Prostate gland (tissue), 2 donors: ENCODE measurements around the gene ANKS4B. TPM values are rescaled to one million over a fixed set of nuclear protein-coding genes. Genes with fewer than 3 reads are reported as not detected.

ENCODE experiments used
- DNase-seq: peaks from one replicate; pipeline ENCODE4 v3.0.0-alpha.2; 2019; ENCODE audit warnings: low spot score
- H3K27ac ChIP-seq, 2 donors: fragments of 200-600 bp; sonication (generic); 2 replicates each; pipeline ENCODE4 v1.5.1; 2017 to 2019
- H3K27me3 ChIP-seq: fragments of 200-600 bp; sonication (generic); replicated peaks from 2 replicates; pipeline ENCODE4 v1.5.1; 2019; ENCODE audit not compliant: insufficient read depth
- H3K36me3 ChIP-seq, 2 donors: fragments of 200-600 bp; sonication (generic); 1 replicate in 1 of 2; 2 replicates in 1 of 2; pipeline versions ENCODE4 v1.5.1 to v1.8.1; 2017 to 2019
- H3K4me1 ChIP-seq: fragments of 200-600 bp; sonication (generic); replicated peaks from 2 replicates; pipeline ENCODE4 v1.5.1; 2019
- H3K4me3 ChIP-seq, 2 donors: fragments of 200-600 bp; sonication (generic); 2 replicates each; pipeline ENCODE4 v1.5.1; 2017 to 2019
- H3K9me3 ChIP-seq: fragments of 200-600 bp; sonication (generic); 2 replicates; pipeline ENCODE4 v1.5.1; 2017
- POLR2A ChIP-seq: fragments of 450-650 bp; IDR thresholded peaks from one replicate; pipeline ENCODE4 v1.6.1; 2016; ENCODE audit warnings: antibody characterized with exemption, mild to moderate bottlenecking
- POLR2AphosphoS5 ChIP-seq: sonication (generic); formaldehyde crosslinking; IDR thresholded peaks from one replicate; pipeline ENCODE4 v1.6.1; 2017; ENCODE audit warnings: antibody characterized with exemption
- WGBS: methylation state at CpG from one replicate; pipeline ENCODE4 v1.1.5; 2018; 5-methylcytosine and 5-hydroxymethylcytosine counted together
- intact Hi-C: fragments of 100-400 bp; cut with DNase I; formaldehyde crosslinking; loops from one replicate; pipeline ENCODE4 v1.14.2; 2022
- total RNA-seq, 2 donors: library from RNA; depleted of rRNA; stranded (reverse); fragments of >200 nt; gene quantifications; one replicate each; pipeline ENCODE4 v1.1.0, GENCODE V29; 2016
- TF ChIP-seq, protein P1 (sequence below), 4 experiments: fragments of 200-600 bp in 2 of 4; fragments of 450-650 bp in 2 of 4; sonication (generic) in 2 of 4; IDR thresholded peaks; 1 replicate in 3 of 4; 2 replicates in 1 of 4; pipeline ENCODE4 v1.5.1; 2016 to 2019; ENCODE audit warnings: antibody characterized with exemption in 4 of 4, mild to moderate bottlenecking in 2 of 4, moderate library complexity in 2 of 4

The ANKS4B gene
- not detected for total RNA-seq

- H3K36me3 ChIP-seq = no peaks in the 10 kb centered on the region
- H3K27ac ChIP-seq = no peak within 1 kb of the TSS
- H3K4me3 ChIP-seq = no peak within 1 kb of the TSS
- H3K9me3 ChIP-seq = no peaks in the 10 kb centered on the region
- no peak for DNase-seq
- no peaks in the 10 kb centered on the region for H3K27me3 ChIP-seq
- intact Hi-C loops = no loop called here
- TF ChIP-seq POLR2A (no peak), POLR2AphosphoS5 (no peak)
- TF ChIP-seq, protein P1, sequence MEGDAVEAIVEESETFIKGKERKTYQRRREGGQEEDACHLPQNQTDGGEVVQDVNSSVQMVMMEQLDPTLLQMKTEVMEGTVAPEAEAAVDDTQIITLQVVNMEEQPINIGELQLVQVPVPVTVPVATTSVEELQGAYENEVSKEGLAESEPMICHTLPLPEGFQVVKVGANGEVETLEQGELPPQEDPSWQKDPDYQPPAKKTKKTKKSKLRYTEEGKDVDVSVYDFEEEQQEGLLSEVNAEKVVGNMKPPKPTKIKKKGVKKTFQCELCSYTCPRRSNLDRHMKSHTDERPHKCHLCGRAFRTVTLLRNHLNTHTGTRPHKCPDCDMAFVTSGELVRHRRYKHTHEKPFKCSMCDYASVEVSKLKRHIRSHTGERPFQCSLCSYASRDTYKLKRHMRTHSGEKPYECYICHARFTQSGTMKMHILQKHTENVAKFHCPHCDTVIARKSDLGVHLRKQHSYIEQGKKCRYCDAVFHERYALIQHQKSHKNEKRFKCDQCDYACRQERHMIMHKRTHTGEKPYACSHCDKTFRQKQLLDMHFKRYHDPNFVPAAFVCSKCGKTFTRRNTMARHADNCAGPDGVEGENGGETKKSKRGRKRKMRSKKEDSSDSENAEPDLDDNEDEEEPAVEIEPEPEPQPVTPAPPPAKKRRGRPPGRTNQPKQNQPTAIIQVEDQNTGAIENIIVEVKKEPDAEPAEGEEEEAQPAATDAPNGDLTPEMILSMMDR (IDR thresholded peaks at IDR 0.05) = no peak
- no peaks in the 10 kb centered on the region for H3K4me1 ChIP-seq
- WGBS = 73% methylated on average over 11 of the region's 11 CpGs
Observed at GRCh38 chr16:21233521-21234150, at the start of gene ANKS4B. Gene ANKS4B, plus strand, starts transcription at chr16:21233699. Its CDS starts 39 bp downstream, at chr16:21233738.

DNA sequence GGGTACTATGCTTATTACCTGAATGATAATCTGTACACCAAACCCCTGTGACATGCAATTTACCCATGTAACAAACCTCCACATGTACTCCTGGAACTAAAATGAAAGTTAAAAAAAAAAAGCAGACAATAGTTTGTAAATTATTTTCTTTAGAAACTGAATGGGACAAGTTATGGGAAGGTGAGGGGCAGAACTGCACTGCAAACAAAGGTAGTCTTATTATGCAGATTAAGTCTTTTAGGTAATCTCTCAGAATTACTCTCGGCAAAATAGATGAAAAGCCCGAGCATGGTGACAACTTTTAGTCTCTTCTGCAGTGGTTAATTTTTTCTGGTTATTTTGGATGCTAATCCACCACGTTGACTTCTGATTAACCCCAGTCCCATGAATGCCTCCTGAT, 49.5 kb upstream of the ANKS4B start:
- Histone ChIP-seq H3K27ac (no peak overlapping the region), H3K27me3 (no peaks in the 10 kb centered on the region), H3K9me3 (no peaks in the 10 kb centered on the region), H3K36me3 (no peaks in the 10 kb centered on the region), H3K4me1 (no peaks in the 10 kb centered on the region), H3K4me3 (no peak overlapping the region)
- 90% methylated on average over 3 of the region's 3 CpGs for WGBS
- TF ChIP-seq, protein P1 (IDR thresholded peaks at IDR 0.05) = no peak
- no peak for TF ChIP-seq POLR2A
- no peak for TF ChIP-seq POLR2AphosphoS5
- no peak for DNase-seq
- intact Hi-C loops = loop anchor here (10.0 kb wide), 2 partner anchors 121 to 1491 kb away; no protein-coding TSS in a partner anchor

GRCh38 chr16:21184834-21185233, 48.7 kb upstream of the ANKS4B start:
- TF ChIP-seq POLR2AphosphoS5 (no peak), POLR2A (no peak)
- TF ChIP-seq, protein P1 (IDR thresholded peaks at IDR 0.05) = no peak
- 74% methylated on average over 3 of the region's 3 CpGs for WGBS
- no peak overlapping the region for H3K27ac ChIP-seq
- no peaks in the 10 kb centered on the region for H3K9me3 ChIP-seq
- H3K36me3 ChIP-seq = no peaks in the 10 kb centered on the region
- intact Hi-C loops = loop anchor here (5.0 to 10.0 kb wide), 3 partner anchors 92 to 1490 kb away; partner anchors contain the start of gene CRYM
- DNase-seq = no peak
- no peak overlapping the region for H3K4me3 ChIP-seq
- no peaks in the 10 kb centered on the region for H3K27me3 ChIP-seq
- H3K4me1 ChIP-seq = no peaks in the 10 kb centered on the region

GRCh38 chr16:21185659-21186325, 47.7 kb upstream of the ANKS4B start:
- no peaks in the 10 kb centered on the region for H3K27me3 ChIP-seq
- DNase-seq = no peak
- no peaks in the 10 kb centered on the region for H3K4me1 ChIP-seq
- H3K4me3 ChIP-seq = no peak overlapping the region
- intact Hi-C loops = loop anchor here (5.0 to 10.0 kb wide), 3 partner anchors 92 to 1489 kb away; partner anchors contain the start of gene CRYM
- TF ChIP-seq, protein P1 (IDR thresholded peaks at IDR 0.05) = no peak
- TF ChIP-seq POLR2AphosphoS5 = no peak
- no peak for TF ChIP-seq POLR2A
- WGBS = 71% methylated on average over 12 of the region's 12 CpGs
- H3K36me3 ChIP-seq = no peaks in the 10 kb centered on the region
- H3K9me3 ChIP-seq = no peaks in the 10 kb centered on the region
- no peak overlapping the region for H3K27ac ChIP-seq

- H3K4me3 ChIP-seq = no peak overlapping the region
- 54% methylated on average over 4 of the region's 4 CpGs for WGBS
- H3K4me1 ChIP-seq = no peaks in the 10 kb centered on the region
- no peaks in the 10 kb centered on the region for H3K27me3 ChIP-seq
- no peak overlapping the region for H3K27ac ChIP-seq
- no peak for TF ChIP-seq POLR2AphosphoS5
- TF ChIP-seq, protein P1 (IDR thresholded peaks at IDR 0.05) = no peak
- no peak for TF ChIP-seq POLR2A
- DNase-seq = no peak
- no peaks in the 10 kb centered on the region for H3K9me3 ChIP-seq
- intact Hi-C loops = loop anchor here (5.0 to 10.0 kb wide), 3 partner anchors 91 to 1488 kb away; partner anchors contain the start of gene CRYM
- no peaks in the 10 kb centered on the region for H3K36me3 ChIP-seq
Observed at GRCh38 chr16:21186326-21186691, 47.2 kb upstream of the ANKS4B start.
